SH-SY5Y (cell line): ENCODE data around the gene CLSTN2.

Source experiments
- GATA2 ChIP-seq: IDR thresholded peaks from 2 replicates; pipeline ENCODE4 v1.6.1; 2011; ENCODE audit warnings: mild to moderate bottlenecking, low read depth, low read length
- GATA3 ChIP-seq: IDR thresholded peaks from 2 replicates; pipeline ENCODE4 v1.6.1; 2011; ENCODE audit warnings: low read depth, mild to moderate bottlenecking, low read length, moderate library complexity

GRCh38 chr3:139987908-139988307, 52.9 kb downstream of the CLSTN2 start:
- TF ChIP-seq GATA2 (no peak), GATA3 (no peak)
